Stimulated activated CD4-positive, alpha-beta T cell treated with anti-CD3 and anti-CD28 coated beads, TNF-alpha, amount 100 ng/mL, for 1 hour (primary cell): ENCODE measurements around the gene PTPN2.

Source experiments
- DNase-seq, 3 donors: peaks; one replicate each; pipeline ENCODE4 v3.0.0-alpha.2; 2020; ENCODE audit warnings: low read depth in 3 of 3, low spot score in 1 of 3

PTPN2 gene

DNA sequence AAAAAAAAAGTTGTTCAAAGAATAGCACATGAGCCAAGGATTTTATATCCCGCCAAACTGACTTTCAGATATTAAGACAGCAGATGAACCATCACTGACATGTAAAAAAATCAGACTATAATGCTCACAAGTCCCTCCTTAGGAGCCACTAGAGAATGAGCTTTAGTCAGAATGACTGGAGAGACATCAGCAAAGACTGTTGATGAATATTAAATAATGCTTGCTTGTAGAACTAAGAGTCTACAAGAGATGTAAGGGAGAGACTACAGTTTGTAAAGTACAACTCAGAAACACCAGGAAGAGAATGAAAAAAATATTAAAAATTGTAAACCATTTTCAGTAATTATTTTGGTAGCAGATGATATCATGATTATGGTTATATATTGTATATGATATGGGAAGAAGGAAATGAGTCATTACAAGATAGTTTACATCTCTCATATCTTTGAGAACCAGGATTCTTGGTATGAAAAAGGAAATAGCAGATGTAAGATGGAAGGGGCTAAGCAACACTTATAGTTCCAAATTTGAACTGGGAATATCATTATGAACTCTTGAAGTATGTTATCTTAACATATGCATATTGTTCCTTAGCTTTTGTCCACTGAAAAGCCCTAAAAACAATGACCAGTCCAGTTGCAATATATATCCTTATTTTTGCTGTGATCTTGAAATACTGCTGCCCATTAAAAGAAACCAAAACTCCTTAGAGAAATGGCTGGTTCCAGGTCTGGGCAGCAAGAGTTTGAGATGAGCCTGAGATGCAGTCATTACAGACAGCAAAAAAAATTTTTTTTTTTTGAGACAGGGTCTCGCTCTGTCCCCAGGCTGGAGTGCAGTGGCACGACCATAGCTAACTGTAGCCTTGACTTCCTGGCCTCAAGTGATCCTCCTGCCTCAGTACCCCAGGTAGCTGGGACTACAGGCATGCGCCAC lies 55.7 kb downstream of the PTPN2 start:
- no peak for DNase-seq

DNA sequence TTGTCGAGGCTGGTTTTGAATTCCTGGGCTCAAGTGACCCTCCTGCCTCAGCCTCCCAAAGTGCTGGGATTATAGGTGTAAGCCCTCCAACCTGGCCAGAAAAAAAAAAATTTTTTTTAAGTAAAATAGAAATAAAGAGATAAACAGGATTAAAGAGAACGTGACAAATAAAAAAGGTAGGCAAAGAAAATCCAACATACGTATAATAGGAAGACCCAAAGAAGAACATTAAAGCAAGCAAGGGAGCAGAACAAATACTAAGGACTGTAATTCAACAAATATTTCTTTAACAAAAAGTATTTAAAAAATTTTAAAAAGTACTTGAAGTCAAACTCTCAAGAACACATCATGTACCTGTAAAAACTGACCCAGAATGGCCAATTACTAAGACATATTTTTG lies 56.4 kb downstream of the PTPN2 start:
- DNase-seq: no peak

DNA sequence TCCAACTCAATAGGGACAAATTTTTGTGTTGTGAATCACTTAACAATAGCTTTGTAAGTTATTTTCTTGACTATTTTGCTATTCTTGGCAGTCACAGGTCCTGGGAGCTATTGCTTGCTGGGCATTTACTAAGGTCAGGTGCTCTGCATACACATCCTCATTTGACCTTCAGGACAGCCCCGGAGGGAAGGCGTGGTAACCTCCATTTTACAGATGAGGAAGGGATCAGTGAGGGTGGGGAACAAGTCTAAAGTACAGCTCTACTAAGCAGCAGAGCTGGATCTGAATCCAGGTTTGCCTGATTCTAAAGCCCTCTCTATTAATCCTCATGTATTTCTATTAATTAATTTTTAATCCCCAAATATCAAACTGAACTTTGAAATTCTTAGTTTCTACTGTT lies 58.8 kb downstream of the PTPN2 start:
- DNase-seq: no peak

DNA sequence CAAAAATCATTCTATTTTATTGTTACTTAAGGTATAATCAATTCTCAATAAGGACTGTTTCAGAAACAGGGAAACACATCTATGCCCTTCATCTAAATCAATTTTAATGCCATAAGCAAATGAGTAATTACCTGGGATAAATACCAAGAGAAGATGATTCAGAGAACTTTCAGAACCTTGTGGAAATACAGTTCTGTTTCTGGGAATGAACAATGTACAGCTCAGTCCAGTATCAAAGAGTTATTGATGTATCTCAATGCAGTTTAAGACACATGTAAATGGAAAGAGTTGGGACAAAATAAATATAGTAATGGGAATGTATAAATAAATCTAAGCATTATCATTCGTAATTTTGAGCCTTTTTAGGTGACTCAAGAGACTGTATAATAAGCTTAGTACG lies 60.1 kb downstream of the PTPN2 start:
- DNase-seq: no peak

DNA sequence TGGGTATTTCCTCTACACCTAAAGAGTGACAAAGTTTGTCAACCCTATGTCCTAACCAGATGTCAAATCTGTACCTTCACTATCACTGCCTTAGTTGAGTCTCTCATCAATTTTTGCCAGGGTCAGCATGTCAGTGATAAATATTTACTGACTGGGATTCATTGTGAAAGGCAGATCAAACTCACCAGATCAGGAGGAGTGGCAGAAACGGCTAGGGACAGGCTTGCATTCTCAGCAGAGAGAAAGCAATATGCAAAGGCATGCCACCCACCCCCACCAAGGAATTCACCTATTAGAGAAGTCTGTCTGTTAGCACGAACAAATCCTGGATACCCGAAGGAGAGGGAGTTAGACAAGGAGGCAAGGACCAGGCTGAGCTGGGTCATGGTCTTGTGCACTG lies 62.6 kb downstream of the PTPN2 start:
- no peak for DNase-seq

DNA sequence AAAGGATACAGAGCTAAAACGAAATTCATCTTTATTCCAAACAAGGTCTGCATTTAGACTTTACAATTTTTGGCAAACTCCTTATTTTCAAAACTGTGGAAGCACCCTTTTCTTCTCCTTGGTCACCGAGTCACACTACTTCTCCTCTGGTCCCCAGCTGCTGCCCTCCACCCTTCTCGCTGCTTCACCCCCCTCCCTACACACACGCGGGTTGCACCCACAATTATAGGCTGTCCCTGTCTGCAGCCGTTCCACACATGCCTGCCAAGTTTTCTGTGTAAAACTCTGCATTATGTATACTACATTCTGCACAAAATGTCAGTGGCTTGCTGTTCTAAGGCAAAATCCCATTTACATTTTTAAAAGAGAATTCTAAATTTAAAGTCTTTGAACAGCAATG lies 63.5 kb downstream of the PTPN2 start:
- no peak for DNase-seq

DNA sequence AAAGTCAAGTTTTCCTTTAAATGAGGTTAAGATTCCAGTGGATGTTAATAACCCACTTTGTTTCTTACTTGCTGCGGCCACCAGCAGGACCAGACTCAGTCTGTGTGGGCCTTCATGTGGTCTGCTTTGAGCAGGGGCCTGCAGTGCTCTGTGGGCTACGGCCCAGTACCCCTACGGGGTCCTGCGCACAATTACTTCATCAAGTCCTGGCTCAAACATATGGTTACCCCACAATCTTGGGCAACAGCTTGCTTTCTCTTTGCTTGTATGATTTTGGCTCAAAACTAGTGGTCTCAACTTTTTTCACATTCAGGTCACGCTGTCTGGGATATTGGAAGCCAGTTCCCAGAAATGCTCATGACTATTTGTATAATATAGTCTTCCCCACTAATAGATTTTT lies 64.2 kb downstream of the PTPN2 start:
- DNase-seq: no peak

DNA sequence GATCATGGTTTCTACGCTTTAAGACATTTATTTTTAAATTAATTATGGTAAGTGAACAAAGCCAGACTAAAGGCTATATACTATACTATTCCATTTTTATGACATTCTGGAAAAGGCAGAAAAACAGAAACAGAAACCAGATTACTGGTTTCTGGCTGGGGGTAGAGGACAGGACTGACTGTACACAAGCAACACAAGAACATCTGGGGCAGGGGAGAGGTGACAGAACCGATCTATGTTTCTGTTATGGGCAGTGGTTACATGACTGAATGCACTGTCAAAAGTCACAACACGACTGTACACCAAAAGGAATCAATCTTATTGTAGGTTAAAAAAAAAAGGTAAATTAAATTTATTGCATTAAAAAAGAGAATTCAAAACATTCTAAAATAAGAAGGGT lies 64.7 kb downstream of the PTPN2 start:
- no peak for DNase-seq

DNA sequence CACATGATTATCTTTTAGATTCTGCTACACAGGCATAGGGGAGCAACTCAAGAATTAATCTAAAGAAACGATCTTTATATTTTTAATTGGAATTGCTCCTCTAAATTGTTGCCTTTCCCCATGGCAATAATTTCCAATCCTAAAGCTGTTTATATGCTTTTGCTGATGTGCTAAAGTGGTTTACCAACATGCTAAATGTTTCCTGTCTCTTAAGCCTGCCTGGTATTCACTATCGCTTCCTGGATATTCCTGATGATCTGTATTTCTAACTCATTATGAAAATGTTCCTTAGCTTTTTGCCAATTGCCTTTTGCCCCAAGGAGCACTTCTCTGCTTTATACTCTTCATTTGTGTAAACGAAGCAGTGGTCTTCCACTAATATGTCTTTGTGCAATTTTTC lies 65.8 kb downstream of the PTPN2 start:
- DNase-seq: no peak

DNA sequence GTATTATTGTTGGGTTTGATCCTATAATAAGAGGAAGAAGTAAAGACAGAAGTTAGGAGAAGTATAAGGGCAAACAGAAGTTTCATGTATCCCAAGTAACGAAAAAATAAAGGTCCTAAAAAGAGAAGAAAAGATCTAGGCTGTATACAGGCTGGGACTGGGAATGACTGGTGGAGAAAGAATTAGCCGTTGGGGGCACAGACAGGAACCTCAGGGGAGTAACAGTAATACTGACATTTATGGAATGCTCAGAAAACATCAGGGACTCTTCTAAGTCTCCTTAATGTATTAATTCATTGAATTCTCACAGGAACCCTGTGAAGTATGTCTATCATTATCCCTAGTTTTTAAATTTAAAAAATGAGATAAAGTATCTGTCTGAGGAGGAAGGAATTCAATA lies 67.6 kb downstream of the PTPN2 start:
- DNase-seq: no peak

DNA sequence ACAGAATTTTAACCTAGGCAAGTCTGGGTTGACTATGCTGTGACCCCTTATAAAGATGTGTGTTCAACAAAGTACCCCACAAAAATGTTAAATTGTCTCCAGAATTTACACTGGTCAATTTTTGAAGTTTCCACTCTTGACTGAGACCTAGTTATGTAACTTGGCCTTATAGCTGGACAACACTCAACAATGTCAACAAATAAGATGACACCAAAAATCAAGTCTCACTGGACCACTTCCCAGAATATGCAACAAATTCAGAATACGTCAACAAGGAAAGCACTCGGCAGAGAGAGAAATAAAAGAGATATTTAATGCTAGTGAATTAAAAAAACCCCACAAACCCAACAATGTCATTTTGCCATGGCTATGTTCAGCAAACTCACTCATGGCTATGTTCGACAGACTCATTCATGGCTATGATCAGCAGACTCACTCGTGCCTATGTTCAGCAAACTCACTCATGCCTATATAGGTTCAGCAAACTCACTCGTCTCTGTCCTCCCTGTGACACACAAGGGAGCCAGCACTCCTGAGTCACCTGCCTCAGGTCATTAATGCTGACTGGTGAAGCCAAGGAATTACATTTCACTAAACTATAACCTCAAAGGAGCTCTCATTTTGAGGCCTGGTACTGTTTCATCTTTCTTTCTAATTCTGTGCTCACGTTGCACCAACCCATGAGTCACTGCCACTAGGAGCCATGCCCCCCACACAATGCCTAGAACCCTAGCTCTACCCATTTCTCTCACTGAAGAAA lies 72.7 kb downstream of the PTPN2 start:
- DNase-seq: no peak

DNA sequence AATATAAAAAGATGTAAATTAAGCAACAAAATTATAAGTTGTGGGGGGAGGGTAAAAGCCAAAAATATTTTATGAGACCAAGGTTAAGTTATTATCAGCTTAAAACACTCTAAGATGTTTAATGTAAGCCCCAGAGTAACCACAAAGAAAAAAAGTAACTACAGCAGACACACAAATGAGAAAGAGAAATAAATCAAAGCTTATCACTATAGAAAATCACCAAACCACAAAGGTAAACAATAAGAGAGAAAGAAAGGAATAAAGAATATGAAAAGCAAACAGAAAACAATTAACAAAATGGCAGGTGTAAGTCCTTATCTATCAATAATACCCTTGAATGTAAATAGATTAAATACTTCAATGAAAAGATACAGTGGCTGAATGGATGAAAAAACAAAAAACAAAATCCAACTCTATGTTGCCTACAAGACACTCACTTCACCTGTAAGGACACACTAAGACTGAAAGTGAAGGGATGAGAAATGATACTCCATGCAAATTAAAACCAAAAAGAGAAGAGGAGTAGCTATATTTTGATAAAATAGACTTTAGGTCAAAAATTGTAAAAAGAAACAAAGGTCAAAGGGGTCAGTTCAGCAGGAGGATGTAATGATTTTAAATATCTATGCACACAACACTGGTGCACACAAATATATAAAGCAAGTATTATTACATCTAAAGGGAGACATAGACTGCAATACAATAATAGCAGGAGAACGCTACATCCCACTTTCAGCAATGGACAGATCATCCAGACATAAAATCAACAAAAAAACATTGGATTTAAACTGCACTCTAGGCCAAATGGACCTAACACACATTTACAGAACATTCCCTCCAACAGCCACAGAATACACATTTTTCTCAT lies 80.7 kb downstream of the PTPN2 start:
- no peak for DNase-seq

DNA sequence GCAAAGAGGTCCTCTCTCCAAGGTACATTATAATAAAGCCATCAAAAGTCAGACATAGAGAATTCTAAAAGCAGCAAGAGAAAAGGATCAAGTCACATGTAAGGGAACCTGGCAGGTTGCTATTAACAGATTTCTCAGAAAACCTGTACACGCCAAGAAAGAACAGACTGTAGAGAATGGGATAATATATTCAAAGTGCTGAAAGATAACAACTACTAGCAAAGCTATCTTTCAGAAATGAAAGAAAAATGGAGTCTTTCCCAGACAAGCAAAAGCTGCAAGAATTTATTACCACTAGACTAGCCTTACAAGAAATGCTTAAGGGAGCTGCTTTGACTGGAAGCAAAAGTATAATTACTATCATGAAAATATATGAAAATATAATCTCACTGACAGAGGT lies 81.5 kb downstream of the PTPN2 start:
- DNase-seq: no peak

DNA sequence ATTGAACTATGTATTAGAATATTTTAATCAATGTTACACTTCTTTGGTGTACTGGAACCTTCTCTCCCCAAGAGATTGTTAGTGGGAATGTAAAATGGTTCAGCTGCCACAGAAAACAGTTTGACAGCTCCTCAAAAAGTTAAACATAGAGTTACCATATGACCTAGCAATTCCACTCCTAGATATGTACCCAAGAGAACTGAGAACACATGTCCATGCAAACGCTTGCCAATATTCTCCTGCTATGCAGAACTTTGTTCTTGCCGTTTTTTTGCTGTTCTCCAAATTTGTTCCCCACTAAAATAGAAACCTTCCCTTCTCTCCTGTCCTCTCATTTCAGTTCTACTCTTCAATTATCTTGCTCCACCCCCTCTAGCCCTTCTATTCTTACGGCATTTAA lies 87.6 kb downstream of the PTPN2 start:
- DNase-seq: no peak

DNA sequence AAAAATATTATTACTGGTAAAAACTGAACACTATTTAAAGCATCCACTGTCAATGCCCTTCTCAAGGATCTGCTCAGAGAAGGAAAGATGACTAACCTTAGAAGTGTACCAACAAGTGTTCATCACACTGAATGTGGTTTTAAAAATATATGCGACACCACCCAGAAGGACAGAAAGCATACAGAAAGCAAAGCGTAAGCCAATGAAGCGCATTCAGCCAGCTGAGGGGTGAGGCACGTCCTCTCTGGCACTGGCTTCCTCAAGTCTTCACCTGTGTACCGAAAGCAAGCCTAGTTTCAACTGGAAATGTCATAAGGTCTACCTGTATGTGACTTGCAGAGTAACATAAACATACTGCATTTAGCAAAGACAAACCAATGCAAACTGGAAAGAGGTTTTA lies 92.4 kb downstream of the PTPN2 start:
- DNase-seq: no peak

DNA sequence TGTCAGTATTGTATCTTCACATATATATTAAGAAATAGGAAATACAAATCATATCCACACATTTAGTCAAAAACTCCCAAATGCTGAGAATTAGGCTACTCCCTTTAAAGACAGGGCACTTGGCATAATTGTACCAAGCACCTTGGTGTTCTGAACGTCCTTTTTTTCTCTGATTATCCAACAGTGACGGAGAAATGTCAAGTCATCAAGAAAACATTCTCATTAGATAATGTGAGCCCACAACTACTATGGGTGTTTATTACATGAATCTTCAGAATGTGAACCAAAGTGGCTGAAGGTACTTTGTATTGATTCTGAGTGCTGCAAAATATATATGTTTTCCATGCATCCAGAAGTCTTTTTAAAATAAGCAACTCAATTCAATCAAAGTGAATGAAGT lies 97.4 kb downstream of the PTPN2 start:
- no peak for DNase-seq

DNA sequence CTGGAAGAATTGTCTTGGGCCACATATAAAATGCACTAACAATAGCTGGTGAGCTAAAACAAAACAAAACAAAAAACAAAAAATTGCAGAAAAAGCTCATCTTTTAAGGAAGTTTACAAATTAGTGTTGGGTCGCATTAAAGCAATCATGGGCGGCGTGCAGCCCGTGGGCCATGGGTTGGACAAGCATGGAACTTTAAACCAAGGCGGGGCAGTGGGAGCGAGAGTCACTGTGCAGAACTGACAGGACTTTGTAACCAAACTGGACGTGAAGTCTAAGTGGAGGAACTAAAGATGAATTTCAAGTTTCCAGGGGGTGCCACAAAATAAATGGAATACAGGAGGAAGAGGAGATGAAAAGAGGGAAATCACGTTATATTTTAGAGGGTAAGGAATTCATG lies 100.5 kb downstream of the PTPN2 start:
- no peak for DNase-seq

DNA sequence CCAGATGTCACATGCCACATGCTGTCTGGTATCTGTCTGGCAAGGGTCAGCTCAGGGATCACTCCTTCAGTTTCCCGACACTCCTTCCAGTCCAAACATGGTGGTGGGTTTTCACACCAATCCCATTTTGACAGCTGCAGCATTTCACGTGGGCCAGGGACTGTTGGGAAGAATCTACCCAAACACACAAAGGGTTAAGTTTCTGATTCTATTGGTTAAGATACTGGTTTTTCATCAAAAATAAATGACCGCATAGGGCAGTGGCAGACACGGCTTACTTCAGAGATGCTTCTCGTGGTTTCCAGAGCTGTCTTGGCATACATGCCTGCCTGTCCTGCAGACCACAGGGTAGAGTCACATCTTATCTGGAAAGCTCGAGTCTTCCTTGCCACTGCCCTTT lies 101.5 kb downstream of the PTPN2 start:
- DNase-seq: no peak

DNA sequence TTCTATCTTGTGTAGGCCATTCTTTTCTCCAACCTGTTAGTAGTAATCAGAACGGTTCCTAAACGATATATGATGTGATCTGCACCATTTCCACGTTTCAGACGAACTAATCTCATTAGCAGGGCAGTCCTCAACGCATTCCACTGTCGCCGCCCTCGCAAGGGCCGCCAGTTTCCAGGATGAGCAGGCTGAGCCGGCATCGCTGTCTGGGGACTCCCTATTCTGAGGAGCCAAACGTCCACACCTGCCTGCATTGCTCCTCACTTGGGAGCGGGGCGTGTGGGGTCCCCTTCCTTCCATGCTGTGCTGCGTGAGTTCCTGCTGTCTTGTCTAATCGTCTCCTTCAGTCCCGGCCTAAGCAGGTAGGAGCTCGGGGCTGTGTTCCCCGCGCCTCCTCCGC lies 104.6 kb downstream of the PTPN2 start:
- DNase-seq: no peak

DNA sequence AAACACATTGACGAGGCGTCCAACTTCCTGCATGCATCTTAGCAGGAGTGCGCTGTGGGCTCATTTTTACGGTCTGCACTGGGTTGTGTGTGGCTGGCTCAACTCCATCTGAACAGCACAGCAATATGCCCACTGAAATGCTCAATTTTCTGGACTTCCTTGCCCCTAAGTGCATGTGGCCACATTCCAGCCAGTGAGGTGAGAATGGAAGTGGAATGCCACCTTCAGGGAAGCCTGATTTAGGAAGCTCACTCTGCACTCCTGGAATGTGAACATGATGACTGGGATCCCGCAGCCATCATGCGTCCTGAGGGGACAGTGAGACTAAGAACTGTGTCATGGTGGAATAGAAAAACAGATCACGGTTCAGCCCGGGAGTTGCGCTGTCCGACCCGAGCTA lies 105.0 kb downstream of the PTPN2 start:
- DNase-seq: no peak

DNA sequence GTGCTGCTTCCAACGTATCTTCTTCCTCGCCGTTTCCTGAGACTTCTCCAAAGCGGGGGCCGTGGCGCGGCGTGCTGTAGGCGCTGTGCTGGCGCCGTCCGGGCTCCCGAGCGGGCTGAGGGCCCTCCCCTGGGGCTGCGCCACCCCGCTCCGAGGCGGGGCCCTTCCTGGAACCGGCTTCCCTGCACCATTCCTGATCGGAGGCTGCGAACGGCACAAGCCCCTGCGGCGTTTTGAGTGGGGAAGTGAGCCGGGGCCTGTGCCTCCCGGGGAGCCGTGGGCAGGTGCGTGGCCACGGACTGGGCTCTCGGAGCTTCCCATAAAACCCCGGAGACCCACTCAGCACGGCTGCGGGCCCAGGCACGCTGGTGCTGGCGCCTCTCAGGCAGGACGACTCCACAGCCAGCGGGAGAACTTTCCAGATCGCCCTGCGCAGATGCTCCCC lies 106.5 kb downstream of the PTPN2 start:
- no peak for DNase-seq
